NB4 (cell line): ENCODE results near the gene FCN2.

Source experiments
- CTCF ChIP-seq: IDR thresholded peaks from one replicate; pipeline ENCODE4 v1.5.1; 2012; ENCODE audit warnings: low read depth, low read length
- MYC ChIP-seq: IDR thresholded peaks from 2 replicates; pipeline ENCODE4 v1.6.1; 2011; ENCODE audit warnings: low read depth, low read length
- POLR2A ChIP-seq: IDR thresholded peaks from 2 replicates; pipeline ENCODE4 v1.6.1; 2011; ENCODE audit warnings: mild to moderate bottlenecking; ENCODE audit not compliant: insufficient read length; ENCODE audit errors: extremely low read depth
- TF ChIP-seq, protein P1 (sequence below): IDR thresholded peaks from 2 replicates; pipeline ENCODE4 v1.6.1; 2011; ENCODE audit warnings: low read depth, low read length

GRCh38 chr9:134902936-134903335 is 22.3 kb downstream of the FCN2 start:
- TF ChIP-seq CTCF (no peak), POLR2A (no peak), MYC (no peak)
- TF ChIP-seq, protein P1, sequence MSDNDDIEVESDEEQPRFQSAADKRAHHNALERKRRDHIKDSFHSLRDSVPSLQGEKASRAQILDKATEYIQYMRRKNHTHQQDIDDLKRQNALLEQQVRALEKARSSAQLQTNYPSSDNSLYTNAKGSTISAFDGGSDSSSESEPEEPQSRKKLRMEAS = no peak
